ENCODE measurements around the gene ECD.
"Not testable (repeated sequence)": the region's sequence is repeated elsewhere in the genome, so short reads cannot be mapped to it uniquely, and the experiment has no call there.

The ECD gene

DNA sequence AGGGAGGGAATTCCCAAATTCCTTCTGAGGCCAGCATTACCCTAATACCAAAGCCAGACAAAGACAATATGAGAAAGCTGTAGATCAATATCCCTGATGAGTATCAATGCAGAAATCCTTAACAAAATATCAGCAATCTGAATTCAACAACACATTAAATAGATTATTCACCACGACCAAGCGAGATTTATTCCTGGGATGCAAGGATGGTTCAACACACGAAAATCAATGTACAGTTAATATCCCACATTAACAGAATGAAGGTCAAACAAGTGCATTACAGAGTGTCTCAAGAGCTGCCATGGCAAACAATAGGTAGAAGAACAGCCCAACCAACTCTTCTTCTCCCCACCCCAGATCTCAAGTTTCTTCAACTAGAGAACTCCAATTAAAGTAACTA lies 6.1 kb downstream of the ECD start:
- no peak overlapping the region for H3K4me3 ChIP-seq (ENCODE audit: low read depth, low read length)
- TF ChIP-seq, protein P1, sequence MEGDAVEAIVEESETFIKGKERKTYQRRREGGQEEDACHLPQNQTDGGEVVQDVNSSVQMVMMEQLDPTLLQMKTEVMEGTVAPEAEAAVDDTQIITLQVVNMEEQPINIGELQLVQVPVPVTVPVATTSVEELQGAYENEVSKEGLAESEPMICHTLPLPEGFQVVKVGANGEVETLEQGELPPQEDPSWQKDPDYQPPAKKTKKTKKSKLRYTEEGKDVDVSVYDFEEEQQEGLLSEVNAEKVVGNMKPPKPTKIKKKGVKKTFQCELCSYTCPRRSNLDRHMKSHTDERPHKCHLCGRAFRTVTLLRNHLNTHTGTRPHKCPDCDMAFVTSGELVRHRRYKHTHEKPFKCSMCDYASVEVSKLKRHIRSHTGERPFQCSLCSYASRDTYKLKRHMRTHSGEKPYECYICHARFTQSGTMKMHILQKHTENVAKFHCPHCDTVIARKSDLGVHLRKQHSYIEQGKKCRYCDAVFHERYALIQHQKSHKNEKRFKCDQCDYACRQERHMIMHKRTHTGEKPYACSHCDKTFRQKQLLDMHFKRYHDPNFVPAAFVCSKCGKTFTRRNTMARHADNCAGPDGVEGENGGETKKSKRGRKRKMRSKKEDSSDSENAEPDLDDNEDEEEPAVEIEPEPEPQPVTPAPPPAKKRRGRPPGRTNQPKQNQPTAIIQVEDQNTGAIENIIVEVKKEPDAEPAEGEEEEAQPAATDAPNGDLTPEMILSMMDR (IDR thresholded peaks at IDR 0.05; ENCODE audit: low read depth, low read length) = no peak

DNA sequence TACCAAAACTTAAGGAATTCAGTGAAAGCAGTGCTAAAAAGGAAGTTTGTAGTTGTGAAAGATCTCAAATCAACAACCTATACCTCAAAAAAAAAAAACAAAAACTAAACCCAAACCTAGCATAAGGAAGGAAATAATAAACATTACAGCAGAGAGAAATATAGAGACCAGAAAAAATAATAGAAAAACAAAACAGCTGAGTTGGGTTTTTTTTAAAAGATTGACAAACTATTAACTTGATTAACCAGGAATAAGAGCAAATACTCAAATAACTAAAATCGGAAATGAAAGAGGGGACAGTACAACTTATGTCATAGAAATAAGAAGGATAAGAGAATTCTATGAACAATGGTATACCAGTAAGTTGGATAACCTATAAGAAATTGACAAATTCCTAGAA lies 6.7 kb downstream of the ECD start:
- TF ChIP-seq, protein P1 (IDR thresholded peaks at IDR 0.05; ENCODE audit: low read depth, low read length) = no peak
- H3K4me3 ChIP-seq (ENCODE audit: low read depth, low read length) = no peak overlapping the region

DNA sequence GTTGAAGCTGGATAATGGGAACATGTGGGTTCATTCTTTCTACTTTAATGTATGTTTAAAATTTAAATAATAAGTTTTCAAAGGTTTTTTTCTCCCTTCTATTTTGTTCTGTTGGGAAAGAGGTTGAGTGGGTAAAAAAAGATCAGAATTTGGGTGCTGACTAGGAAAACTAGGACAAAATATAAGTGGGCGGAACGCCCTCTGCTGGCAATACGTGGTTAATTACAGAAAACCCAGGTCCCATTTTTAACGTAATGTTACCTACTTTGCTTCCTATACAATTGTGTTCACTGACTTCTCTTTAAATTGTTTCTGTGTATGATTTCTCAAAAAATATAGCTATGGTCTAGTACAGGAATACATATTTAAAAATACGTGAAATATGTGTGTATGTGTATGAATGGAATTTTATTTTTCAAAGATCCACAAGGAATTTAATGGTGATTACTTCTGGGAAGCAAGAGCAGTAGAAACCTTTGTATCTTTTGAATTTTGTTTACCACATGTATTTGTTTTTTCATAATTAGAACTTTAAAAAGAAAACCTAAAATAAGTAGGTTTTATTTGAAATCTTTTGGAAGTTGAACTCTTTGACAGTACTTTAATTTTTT lies 8.7 kb downstream of the ECD start:
- H3K4me3 ChIP-seq (ENCODE audit: low read depth, low read length) = no peak overlapping the region
- TF ChIP-seq, protein P1 (IDR thresholded peaks at IDR 0.05; ENCODE audit: low read depth, low read length) = peak; percentile 58

DNA sequence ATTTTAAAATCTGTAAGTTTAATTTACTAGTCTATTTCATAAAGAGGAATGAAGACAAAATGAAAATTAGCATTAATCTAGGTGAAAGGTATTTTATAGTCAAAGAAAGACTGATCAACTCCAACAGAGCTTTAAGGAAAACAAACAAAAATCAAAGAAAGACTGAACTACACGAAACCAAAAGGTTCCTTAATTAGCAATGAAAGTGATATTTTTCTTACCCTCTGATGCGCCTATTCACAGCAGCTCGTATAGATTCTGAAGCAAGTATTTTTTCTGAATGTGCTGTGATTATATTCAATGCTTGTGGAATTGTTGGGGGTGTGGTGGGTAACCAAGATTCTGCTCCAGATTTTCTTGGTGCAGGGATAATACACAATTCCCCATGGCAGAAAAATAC lies 11.8 kb downstream of the ECD start:
- TF ChIP-seq, protein P1 (IDR thresholded peaks at IDR 0.05; ENCODE audit: low read depth, low read length) = no peak
- no peak overlapping the region for H3K4me3 ChIP-seq (ENCODE audit: low read depth, low read length)

DNA sequence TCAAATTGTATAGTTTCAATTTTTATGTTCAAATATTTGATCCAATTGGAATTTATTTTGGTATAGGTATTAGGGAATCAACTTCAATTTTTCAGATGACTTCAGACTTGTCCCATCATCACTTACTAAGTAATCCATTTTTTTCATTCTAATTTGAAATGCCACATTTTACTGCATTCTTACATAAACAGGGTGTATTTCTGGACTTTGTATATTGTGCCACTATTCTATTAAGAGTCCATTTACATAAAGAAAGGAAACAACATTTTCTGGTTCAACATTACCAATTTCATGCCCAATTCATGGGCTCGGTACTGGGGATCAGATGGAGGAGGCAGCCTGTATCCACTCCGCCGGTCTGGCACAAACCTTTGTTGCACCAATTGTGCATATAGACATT lies 15.8 kb downstream of the ECD start:
- H3K4me3 ChIP-seq (ENCODE audit: low read depth, low read length) = no peak overlapping the region
- TF ChIP-seq, protein P1 (IDR thresholded peaks at IDR 0.05; ENCODE audit: low read depth, low read length) = no peak

DNA sequence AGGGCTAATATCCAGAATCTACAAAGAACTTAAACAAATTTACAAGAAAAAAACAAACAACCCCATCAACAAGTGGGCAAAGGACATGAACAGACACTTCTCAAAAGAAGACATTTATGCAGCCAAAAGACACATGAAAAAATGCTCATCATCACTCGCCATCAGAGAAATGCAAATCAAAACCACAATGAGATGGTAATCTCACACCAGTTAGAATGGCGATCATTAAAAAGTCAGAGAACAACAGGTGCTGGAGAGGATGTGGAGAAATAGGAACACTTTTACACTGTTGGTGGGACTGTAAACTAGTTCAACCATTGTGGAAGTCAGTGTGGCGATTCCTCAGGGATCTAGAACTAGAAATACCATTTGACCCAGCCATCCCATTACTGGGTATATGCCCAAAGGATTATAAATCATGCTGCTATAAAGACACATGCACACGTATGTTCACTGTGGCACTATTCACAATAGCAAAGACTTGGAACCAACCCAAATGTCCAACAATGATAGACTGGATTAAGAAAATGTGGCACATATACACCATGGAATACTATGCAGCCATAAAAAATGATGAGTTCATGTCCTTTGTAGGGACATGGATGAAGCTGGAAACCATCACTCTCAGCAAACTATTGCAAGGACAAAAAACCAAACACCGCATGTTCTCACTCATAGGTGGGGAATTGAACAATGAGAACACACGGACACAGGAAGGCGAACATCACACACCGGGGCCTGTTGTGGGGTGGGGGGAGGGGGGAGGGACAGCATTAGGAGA lies 17.0 kb downstream of the ECD start:
- not testable (repeated sequence) for H3K4me3 ChIP-seq (ENCODE audit: low read depth, low read length)

DNA sequence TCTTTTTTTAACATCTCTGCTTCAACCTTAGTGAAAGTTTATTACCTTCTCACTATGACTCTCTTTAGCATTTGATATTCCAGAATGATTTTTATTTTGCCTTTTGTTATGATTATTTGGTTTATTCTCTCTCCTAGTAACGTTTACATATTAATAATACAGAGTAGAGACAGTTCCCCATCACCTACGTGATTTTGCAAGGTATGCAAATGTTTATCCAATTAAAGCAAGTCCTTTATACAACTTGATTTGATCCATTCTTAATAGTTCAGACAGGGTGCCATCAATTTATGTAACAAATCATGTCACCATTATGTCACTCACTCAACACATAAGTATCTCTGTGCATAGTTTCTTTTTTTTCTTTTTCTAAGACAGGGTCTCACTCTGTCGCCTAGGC lies 26.2 kb downstream of the ECD start:
- TF ChIP-seq, protein P1 (IDR thresholded peaks at IDR 0.05; ENCODE audit: low read depth, low read length) = no peak
- H3K4me3 ChIP-seq (ENCODE audit: low read depth, low read length) = no peak overlapping the region
